ENCODE measurements around the gene ANKFY1.

DNA sequence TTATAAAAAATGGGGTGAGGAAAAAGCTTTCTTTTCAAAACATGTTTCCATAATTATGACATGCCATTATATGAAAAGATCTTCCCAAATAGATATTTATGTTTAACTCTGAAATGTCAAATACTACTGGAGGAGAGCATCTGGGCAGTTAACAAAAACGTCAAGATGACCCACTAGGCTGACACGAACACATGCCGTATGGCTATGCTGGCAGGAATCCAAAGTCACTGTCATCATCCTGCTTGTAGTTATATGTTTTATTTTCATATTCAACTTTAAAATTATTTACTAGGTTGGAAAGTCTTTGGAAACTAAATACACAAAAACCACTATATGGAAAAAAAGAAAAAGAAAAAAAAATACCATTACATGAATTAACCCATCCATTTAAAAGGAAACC, 27.3 kb downstream of the ANKFY1 start:
- TF ChIP-seq, protein P1, sequence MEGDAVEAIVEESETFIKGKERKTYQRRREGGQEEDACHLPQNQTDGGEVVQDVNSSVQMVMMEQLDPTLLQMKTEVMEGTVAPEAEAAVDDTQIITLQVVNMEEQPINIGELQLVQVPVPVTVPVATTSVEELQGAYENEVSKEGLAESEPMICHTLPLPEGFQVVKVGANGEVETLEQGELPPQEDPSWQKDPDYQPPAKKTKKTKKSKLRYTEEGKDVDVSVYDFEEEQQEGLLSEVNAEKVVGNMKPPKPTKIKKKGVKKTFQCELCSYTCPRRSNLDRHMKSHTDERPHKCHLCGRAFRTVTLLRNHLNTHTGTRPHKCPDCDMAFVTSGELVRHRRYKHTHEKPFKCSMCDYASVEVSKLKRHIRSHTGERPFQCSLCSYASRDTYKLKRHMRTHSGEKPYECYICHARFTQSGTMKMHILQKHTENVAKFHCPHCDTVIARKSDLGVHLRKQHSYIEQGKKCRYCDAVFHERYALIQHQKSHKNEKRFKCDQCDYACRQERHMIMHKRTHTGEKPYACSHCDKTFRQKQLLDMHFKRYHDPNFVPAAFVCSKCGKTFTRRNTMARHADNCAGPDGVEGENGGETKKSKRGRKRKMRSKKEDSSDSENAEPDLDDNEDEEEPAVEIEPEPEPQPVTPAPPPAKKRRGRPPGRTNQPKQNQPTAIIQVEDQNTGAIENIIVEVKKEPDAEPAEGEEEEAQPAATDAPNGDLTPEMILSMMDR (conservative IDR thresholded peaks at IDR 0.05; ENCODE audit: low read depth, low read length) = no peak
- no peak for TF ChIP-seq EZH2 (IDR thresholded peaks at IDR 0.05; ENCODE audit: borderline replicate concordance, low read depth, low read length, poor library complexity, severe bottlenecking)

Data from A673 (cell line).